Cardiac fibroblast (primary cell): ENCODE measurements around the gene SYNDIG1.

Experiments used
- DNase-seq, 2 donors: peaks; one replicate each; pipeline versions ENCODE4 v3.0.0 to v3.0.0-alpha.2; 2010; ENCODE audit warnings: low read depth in 2 of 2
- H3K4me3 ChIP-seq, 2 donors: replicated peaks in 1 of 2; 1 replicate in 1 of 2; 2 replicates in 1 of 2; pipeline ENCODE4 v1.5.1; 2011; ENCODE audit warnings: low read depth in 2 of 2, low read length in 2 of 2, mild to moderate bottlenecking in 2 of 2, moderate library complexity in 1 of 2
- CTCF ChIP-seq: IDR thresholded peaks from one replicate; pipeline ENCODE4 v1.5.1; 2011; ENCODE audit warnings: low read depth, mild to moderate bottlenecking, low read length, inconsistent platforms

Gene SYNDIG1

GRCh38 chr20:24682496-24682985 is 213.1 kb downstream of the SYNDIG1 start:
- TF ChIP-seq CTCF: no peak
- no peak for DNase-seq
- no peak overlapping the region for H3K4me3 ChIP-seq

- peak in 1 of 2 donors; percentile 8 for DNase-seq
- TF ChIP-seq CTCF: no peak
- no peak overlapping the region for H3K4me3 ChIP-seq
Observed at GRCh38 chr20:24683676-24684075, 214.2 kb downstream of the SYNDIG1 start.

- TF ChIP-seq CTCF: no peak
- no peak overlapping the region for H3K4me3 ChIP-seq
- no peak for DNase-seq
Observed at GRCh38 chr20:24684421-24684871, 215.0 kb downstream of the SYNDIG1 start.

GRCh38 chr20:24684956-24685691 is 215.7 kb downstream of the SYNDIG1 start:
- no peak for DNase-seq
- no peak overlapping the region for H3K4me3 ChIP-seq
- no peak for TF ChIP-seq CTCF

- no peak overlapping the region for H3K4me3 ChIP-seq
- no peak for DNase-seq
- no peak for TF ChIP-seq CTCF
Observed at GRCh38 chr20:24685736-24686135, 216.3 kb downstream of the SYNDIG1 start.

GRCh38 chr20:24686156-24686555 is 216.7 kb downstream of the SYNDIG1 start:
- DNase-seq: no peak
- no peak overlapping the region for H3K4me3 ChIP-seq
- TF ChIP-seq CTCF: no peak

- no peak overlapping the region for H3K4me3 ChIP-seq
- DNase-seq: no peak
- no peak for TF ChIP-seq CTCF
Observed at GRCh38 chr20:24690408-24690807, 221.0 kb downstream of the SYNDIG1 start.
